Muscle layer of colon (tissue), 2 donors: ENCODE results near the gene STARD13.

Source experiments
- H3K27ac ChIP-seq: one replicate; pipeline ENCODE4 v1.7.0; 2013; ENCODE audit warnings: low read depth, mild to moderate bottlenecking, low read length, moderate library complexity
- H3K27me3 ChIP-seq, 2 donors: one replicate each; pipeline ENCODE4 v1.7.0; 2013; ENCODE audit warnings: low read length in 2 of 2, mild to moderate bottlenecking in 2 of 2; ENCODE audit not compliant: insufficient read depth in 2 of 2, control insufficient read depth in 1 of 2
- H3K36me3 ChIP-seq: one replicate; pipeline ENCODE4 v1.7.0; 2013; ENCODE audit warnings: mild to moderate bottlenecking, low read length; ENCODE audit not compliant: insufficient read depth
- H3K4me1 ChIP-seq: one replicate; pipeline ENCODE4 v1.7.0; 2013; ENCODE audit warnings: mild to moderate bottlenecking, low read length; ENCODE audit not compliant: insufficient read depth
- H3K4me3 ChIP-seq, 2 donors: one replicate each; pipeline ENCODE4 v1.7.0; 2013; ENCODE audit warnings: low read length in 2 of 2, low read depth in 1 of 2, mild to moderate bottlenecking in 1 of 2, moderate library complexity in 1 of 2
- H3K9ac ChIP-seq: one replicate; pipeline ENCODE4 v1.7.0; 2013; ENCODE audit warnings: low read length
- H3K9me3 ChIP-seq: one replicate; pipeline ENCODE4 v1.7.0; 2013; ENCODE audit warnings: mild to moderate bottlenecking, low read length
- donor health status: abdominal sarcoma.
- donor health status: Adenocarcinoma of cecum.

Gene STARD13

GRCh38 chr13:33081666-33082065, 203.9 kb downstream of the STARD13 start:
- Histone ChIP-seq H3K4me1 (peaks cover 7% of the 10 kb centered on the region), H3K9me3 (no peaks in the 10 kb centered on the region), H3K36me3 (no peaks in the 10 kb centered on the region), H3K27ac (no peak overlapping the region), H3K4me3 (no peak overlapping the region), H3K27me3 (no peaks in the 10 kb centered on the region), H3K9ac (no peak overlapping the region)

DNA sequence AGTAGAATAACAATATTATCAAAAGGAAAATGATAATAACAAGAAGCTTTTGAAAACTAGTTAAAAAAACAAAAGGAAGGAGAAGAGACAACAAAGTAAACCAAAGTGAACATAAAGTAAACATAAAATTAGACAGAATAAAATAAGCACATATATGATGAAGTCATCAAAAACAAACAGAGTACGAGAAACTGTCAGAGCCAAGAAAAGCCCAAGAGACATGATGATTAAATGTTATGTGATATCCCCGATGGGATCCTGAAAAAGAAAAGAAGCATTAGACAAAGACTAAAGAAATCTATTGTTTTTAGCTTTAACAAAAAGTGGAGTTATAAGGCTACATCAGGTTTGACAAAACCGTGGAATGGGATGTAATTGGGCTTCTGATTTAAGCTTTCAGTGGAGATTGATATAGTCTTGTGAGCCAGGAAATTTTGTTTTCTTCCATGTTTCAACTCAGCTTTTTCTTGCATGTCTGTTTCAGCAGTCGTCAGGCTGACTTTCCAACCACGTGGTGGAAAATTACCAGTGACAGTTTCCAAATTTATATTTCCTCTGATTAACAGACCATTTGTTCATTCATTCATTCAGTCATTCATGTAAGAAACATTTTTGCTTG, 204.5 kb downstream of the STARD13 start:
- Histone ChIP-seq H3K4me1 (peaks cover 7% of the 10 kb centered on the region), H3K27ac (no peak overlapping the region)

GRCh38 chr13:33079960-33080359, 205.6 kb downstream of the STARD13 start:
- no peak overlapping the region for H3K9ac ChIP-seq
- H3K36me3 ChIP-seq: no peaks in the 10 kb centered on the region
- H3K4me1 ChIP-seq: peaks cover 7% of the 10 kb centered on the region
- H3K9me3 ChIP-seq: no peaks in the 10 kb centered on the region
- no peak overlapping the region for H3K4me3 ChIP-seq
- no peaks in the 10 kb centered on the region for H3K27me3 ChIP-seq
- no peak overlapping the region for H3K27ac ChIP-seq

More for the DNA sequence above, 204.5 kb downstream of the STARD13 start:
- Histone ChIP-seq H3K27me3 (no peaks in the 10 kb centered on the region), H3K4me3 (no peak overlapping the region), H3K9me3 (no peaks in the 10 kb centered on the region), H3K9ac (no peak overlapping the region), H3K36me3 (no peaks in the 10 kb centered on the region)

DNA sequence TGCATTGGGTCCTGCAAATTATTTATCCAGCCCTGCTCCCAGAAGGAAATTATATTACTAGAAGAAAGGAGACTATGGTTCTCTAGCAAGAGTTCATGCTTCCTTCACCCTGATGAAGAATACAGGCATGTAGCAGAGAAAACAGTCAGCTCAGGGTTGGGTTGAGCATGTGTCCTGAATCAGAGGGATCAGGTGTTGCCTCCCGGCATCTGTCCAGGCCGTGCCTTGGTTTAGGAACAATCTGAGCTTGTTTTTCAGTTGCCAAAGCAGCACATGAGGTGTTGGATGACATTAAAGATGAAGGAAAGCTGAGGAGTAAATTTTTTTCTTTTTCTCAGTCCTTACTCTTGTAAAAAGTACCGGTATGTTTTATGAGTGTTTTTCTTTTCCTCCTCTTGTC, 207.3 kb downstream of the STARD13 start:
- no peaks in the 10 kb centered on the region for H3K36me3 ChIP-seq
- no peaks in the 10 kb centered on the region for H3K9me3 ChIP-seq
- H3K9ac ChIP-seq: no peak overlapping the region
- H3K4me3 ChIP-seq: no peak overlapping the region
- H3K27ac ChIP-seq: no peak overlapping the region
- H3K27me3 ChIP-seq: no peaks in the 10 kb centered on the region
- peaks cover 7% of the 10 kb centered on the region for H3K4me1 ChIP-seq

DNA sequence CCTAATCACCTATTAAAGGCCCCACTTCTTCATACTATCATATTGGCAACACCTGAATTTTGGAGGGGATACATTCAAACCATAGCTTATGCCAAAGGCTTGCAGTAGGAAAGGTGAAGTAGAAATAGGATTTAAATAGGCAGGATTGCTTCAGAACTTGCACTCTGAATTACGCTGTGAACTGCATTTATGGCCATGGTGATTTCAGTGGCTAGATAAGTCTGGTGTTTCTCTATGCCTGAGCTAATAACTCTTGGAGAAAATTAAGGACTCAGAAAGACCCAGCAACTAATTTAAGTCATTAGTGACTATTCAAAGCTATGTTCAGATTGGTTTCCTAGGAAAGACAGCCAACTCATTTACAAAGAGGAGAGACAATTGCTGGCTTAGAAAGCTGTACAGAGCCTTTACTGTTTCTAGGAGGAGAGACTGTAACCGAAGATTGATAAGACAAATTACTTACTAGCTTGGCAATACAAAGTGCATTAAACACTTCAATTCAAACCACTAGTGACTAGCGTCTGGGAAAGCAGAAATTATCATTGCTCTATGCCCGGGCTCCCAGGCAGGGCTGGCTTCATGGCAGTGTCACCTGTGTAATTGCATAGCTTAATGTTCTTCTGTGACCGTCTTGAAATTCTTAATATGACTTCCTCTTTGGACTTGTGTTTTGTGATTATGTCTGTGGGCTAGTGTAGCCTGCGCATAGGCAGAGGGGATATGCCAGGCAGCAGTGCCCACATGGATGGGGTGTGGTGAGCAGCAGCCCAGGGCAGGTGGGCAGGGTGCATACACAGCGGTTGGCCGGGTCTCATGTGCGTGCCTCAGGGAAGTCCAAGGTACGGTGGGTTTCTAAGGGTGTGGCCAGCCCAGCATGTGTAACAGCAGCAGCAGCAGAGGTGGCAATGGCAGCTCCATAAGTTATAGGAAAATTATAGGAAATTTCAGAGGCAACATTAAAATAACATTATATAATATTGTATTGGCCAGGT, 209.3 kb downstream of the STARD13 start:
- Histone ChIP-seq H3K9ac (no peak overlapping the region), H3K4me1 (peaks cover 7% of the 10 kb centered on the region), H3K36me3 (no peaks in the 10 kb centered on the region), H3K9me3 (no peaks in the 10 kb centered on the region), H3K27me3 (no peaks in the 10 kb centered on the region), H3K4me3 (no peak overlapping the region), H3K27ac (no peak overlapping the region)

DNA sequence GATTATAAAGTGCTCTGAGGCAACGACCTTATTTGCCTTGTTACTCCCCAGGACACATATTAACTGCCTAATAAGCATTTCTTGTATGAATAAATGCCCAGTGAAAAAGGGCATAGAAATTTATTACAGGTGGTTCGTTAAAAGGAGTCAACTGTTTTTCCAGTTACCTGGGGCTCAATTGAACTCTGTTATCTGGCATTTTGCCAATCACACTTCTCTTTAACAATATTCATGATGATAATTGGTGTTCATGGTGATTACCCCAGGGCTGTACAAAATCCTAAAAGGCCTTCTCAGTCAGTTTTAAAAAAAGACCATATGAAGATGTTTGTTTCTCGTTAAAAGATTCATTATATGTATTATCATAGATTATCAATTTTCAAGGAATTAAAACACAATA, 212.2 kb downstream of the STARD13 start:
- Histone ChIP-seq H3K4me3 (no peak overlapping the region), H3K9ac (no peak overlapping the region), H3K27me3 (no peaks in the 10 kb centered on the region), H3K36me3 (no peaks in the 10 kb centered on the region), H3K9me3 (no peaks in the 10 kb centered on the region), H3K27ac (no peak overlapping the region), H3K4me1 (peaks cover 2% of the 10 kb centered on the region)

- Histone ChIP-seq H3K4me3 (no peak overlapping the region), H3K27ac (no peak overlapping the region), H3K27me3 (no peaks in the 10 kb centered on the region), H3K9me3 (no peaks in the 10 kb centered on the region), H3K9ac (no peak overlapping the region), H3K4me1 (no peaks in the 10 kb centered on the region), H3K36me3 (no peaks in the 10 kb centered on the region)
Measured at GRCh38 chr13:33072759-33073158, 212.8 kb downstream of the STARD13 start.

GRCh38 chr13:33072282-33072681, 213.3 kb downstream of the STARD13 start:
- Histone ChIP-seq H3K4me1 (no peaks in the 10 kb centered on the region), H3K27me3 (no peaks in the 10 kb centered on the region), H3K4me3 (no peak overlapping the region), H3K9ac (no peak overlapping the region), H3K36me3 (no peaks in the 10 kb centered on the region), H3K27ac (no peak overlapping the region), H3K9me3 (no peaks in the 10 kb centered on the region)

DNA sequence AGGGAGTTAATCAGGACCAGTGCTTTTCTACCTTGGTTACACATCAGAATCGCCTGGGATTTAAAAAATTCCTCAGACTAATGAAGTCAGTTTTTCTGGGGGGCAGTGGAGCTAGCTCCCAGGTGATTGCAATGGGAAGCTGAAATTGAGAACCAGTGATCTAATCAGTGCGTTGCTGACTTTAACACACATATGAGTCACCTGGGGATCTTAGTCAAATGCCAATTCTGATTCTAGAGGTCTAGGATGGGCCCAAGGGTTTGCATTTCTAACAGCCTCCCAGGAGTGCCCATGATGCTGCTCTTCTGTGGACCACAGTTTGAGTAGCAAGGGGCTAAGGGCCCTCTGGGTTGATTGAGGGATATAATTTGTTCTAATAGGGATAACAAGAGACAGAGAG, 214.8 kb downstream of the STARD13 start:
- H3K9me3 ChIP-seq: no peaks in the 10 kb centered on the region
- H3K27ac ChIP-seq: no peak overlapping the region
- H3K27me3 ChIP-seq: no peaks in the 10 kb centered on the region
- H3K4me3 ChIP-seq: no peak overlapping the region
- no peaks in the 10 kb centered on the region for H3K36me3 ChIP-seq
- H3K9ac ChIP-seq: no peak overlapping the region
- no peaks in the 10 kb centered on the region for H3K4me1 ChIP-seq

DNA sequence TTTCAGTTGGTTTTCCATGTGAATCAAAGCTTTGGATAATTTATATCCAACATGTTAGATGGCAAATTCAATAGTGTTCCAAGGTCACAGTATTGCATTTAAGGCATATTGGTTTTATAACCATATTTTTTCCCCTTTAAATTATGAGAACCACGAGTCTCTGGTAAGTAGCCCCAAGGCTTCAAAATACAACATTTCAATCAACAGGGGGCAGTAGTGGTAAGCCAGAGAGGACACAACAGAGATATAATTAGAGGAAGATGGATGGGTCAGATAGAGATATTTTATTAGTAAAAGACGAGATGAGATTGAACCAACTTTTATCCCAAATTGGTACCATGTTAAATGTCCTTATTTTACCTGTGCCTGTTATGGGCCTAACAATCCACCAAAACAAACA, 216.2 kb downstream of the STARD13 start:
- Histone ChIP-seq H3K4me3 (no peak overlapping the region), H3K27me3 (no peaks in the 10 kb centered on the region), H3K9ac (no peak overlapping the region), H3K36me3 (no peaks in the 10 kb centered on the region), H3K4me1 (no peaks in the 10 kb centered on the region), H3K27ac (no peak overlapping the region), H3K9me3 (no peaks in the 10 kb centered on the region)

- Histone ChIP-seq H3K4me3 (no peak overlapping the region), H3K9ac (no peak overlapping the region), H3K27ac (no peak overlapping the region), H3K9me3 (no peaks in the 10 kb centered on the region), H3K27me3 (no peaks in the 10 kb centered on the region), H3K4me1 (no peaks in the 10 kb centered on the region), H3K36me3 (no peaks in the 10 kb centered on the region)
Measured at GRCh38 chr13:33066329-33066728, 219.2 kb downstream of the STARD13 start.
